ENCODE results near the gene SRSF2.
"Not testable (repeated sequence)": the region's sequence is repeated elsewhere in the genome, so short reads cannot be mapped to it uniquely, and the experiment has no call there.

SRSF2 gene

DNA sequence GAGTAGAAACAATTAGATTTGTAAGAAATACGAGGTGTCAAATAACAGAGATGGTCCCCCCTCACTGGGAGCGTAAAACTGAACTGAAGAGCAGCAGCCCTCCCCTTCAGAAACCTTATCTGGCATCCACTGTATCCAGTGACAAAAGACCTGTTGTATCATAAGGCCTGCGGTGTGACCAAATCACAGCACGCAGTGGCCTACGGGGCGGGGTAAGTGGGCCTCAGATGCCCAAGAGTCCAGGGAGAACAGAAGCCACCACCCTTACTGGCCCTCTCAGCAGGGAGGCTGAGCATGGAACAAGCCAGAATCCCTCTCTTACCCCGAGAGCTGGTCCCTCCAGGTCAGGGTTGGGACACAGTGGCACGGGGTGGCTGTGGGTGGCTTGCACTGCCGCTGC is 16.2 kb downstream of the SRSF2 start:
- no peak for DNase-seq (ENCODE audit: low read depth)

- no peak for DNase-seq (ENCODE audit: low read depth)
Measured at GRCh38 chr17:76720211-76720610, 16.9 kb downstream of the SRSF2 start.

DNA sequence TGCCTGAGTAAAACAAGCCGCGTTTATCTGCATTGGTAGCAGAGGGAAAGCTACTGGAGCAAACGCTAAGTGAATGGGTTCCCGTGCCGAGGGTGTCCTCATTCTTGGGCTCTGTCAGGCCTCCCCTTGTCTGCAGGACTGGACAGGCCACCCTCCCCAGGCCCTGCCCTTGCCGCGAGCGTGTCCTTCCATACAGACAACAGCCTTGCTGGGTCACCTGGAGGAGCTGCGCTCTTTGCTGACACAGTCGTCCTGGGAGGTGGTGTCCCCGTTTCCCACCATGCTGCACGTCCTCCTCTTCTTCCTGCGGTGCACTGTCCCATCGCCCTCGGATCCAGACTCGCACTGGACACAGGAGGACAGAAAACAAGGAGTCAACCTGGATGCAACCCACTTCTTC is 18.6 kb downstream of the SRSF2 start:
- DNase-seq (ENCODE audit: low read depth) = no peak

DNA sequence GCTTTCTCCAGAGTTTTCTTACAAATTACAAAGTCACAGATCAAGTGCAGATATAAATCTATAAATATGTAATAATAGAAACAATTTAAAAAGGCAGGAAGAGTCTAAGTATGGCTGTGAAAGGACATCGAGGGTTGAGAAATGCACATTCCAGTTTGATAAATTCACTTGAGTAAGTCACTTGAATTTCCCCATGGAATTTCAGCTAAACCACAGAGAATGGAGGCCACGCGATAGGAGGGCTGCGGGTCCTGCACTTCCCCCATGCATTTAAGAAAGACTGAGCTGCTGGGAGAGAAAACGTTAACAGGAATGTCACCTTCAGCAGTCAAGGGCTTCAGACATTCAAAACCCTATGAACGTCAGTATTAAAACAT is 20.3 kb downstream of the SRSF2 start:
- DNase-seq (ENCODE audit: low read depth) = peak; percentile 88

DNA sequence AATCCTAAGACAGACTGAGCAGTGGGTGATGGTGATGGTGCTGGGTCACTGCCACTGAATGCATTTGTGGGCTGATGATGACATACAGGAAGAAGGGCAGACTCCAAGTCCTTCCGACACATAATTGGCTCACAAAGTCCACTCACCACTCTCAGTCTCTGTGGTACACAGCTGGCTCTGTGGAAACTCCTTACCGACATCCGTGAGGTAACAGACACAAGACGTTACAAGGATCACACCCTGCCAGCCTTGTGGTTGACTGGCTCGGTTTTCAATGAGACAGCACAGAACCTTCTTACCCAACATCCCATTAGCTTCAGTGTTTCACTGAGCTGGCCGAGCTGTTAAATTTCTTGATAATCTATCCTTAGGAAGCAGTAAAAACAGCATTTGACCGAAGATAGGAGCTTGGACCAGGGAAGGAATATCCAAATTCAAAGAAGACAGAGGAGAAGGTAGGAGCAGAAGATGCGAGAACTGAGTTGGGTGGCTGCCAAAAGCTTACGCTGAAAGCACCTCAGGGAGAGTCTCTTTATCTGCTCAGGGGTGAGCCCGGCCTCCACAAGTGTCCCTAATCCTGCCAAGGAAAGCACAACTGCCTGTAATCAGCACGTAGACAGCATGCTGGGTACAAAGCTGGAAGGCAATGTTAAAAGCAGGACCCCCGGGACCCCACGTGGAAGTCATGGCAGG is 20.8 kb downstream of the SRSF2 start:
- DNase-seq (ENCODE audit: low read depth) = peak; percentile 100

DNA sequence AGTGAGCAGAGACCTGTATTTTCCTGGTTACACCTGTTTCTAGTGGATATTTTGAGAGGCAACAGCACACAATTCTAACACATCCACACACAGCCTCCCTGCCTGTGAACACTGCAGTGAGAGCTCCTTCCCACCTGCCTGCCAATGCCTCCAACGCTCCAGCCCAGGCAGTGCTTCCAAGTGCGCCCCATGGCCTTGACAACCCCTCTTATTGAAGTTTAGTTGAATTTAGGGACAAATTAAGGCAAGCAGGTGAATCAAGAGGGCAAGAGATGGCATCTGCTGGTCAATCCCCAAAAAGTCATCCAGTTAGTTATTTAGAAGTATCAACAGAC is 21.7 kb downstream of the SRSF2 start:
- no peak for DNase-seq (ENCODE audit: low read depth)

- DNase-seq (ENCODE audit: low read depth) = no peak
Measured at GRCh38 chr17:76714822-76715495, 22.2 kb downstream of the SRSF2 start.

- no peak for DNase-seq (ENCODE audit: low read depth)
Measured at GRCh38 chr17:76714336-76714735, 22.8 kb downstream of the SRSF2 start.

DNA sequence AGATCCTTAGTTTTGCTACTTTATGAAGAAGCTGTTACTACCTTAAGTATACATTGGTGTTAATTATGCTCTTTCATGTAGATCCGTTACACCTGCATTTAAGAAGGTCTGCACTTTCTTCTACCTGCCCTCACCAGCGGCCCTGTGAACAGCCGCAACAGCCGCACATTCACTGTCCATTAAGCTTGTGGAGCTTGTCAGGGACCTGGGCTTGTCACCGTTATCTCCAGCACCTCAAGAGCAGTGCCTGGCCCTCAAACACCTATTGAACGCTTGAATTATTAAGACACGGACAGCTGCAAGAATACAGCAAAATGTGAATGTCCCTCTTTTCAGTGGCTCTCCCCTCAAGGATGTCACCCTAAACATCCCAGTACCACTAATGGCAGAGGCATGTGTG is 23.4 kb downstream of the SRSF2 start:
- no peak for DNase-seq (ENCODE audit: low read depth)

DNA sequence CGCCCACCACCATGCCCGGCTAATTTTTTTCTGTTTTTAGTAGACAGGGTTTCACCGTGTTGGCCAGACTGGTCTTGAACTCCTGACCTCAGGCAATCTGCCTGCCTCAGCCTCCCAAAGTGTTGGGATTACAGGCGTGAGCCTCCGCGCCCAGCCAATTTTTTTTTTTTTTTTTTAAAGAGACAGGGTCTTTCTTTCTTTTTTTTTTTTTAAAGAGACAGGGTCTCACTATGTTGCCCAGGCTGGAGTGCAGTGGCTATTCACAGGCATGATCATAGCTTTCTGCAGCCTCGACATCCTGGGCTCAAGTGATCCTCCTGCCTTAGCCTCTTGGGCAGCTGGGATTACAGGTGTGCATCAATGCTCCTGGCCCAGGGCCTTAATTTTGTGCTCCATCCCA is 24.8 kb downstream of the SRSF2 start:
- not testable (repeated sequence) for DNase-seq (ENCODE audit: low read depth)

- DNase-seq (ENCODE audit: low read depth) = no peak
Measured at GRCh38 chr17:76710863-76711611, 26.1 kb downstream of the SRSF2 start, which contains the start of gene MXRA7. Gene MXRA7 (minus strand): TSS chr17:76710965. CDS start chr17:76710946, 19 bp downstream.

GRCh38 chr17:76709951-76710862 is 26.9 kb downstream of the SRSF2 start:
- not testable (repeated sequence) for DNase-seq (ENCODE audit: low read depth)

DNA sequence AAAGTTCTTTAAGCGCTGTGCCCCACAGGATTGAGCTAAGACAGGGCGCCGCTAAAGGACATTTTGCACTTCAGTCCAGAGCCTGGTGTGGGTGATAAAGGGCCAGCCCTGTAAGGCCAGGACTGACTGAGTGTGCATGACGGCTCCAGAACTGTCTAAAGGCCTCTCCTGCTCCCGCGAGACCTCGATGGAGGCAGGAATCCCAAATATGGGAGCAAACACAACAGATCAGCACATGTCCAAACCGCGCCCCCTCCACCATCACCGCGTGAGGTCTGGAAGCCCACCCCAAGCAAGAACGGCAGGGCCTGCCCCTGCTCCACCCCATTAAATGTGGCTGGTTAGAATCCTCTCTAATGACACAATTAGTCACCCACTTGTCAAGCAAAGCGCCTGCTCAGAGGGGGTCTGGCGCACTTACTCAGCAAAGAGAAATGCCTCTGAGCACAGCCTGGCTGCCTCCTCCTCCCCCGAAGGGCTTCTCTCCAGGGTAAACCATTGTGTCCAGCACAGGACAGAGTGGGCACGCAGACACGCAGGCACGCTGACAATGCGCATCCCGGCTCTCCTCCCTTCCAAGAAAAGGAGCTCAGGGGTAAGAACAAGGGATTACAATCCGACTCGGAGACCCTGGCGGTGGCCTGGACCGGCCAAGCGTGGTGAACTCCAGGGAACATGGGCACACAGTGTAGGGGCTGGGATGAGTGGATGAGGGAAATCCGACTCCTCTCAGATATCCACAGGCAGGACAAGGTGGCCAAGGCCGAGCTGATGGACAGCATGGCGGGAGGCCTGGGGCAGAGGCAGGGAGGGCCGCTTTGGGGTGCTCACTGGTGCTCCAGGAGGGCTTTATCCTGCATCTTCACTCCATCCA is 27.8 kb downstream of the SRSF2 start:
- DNase-seq (ENCODE audit: low read depth) = peak; percentile 88

DNA sequence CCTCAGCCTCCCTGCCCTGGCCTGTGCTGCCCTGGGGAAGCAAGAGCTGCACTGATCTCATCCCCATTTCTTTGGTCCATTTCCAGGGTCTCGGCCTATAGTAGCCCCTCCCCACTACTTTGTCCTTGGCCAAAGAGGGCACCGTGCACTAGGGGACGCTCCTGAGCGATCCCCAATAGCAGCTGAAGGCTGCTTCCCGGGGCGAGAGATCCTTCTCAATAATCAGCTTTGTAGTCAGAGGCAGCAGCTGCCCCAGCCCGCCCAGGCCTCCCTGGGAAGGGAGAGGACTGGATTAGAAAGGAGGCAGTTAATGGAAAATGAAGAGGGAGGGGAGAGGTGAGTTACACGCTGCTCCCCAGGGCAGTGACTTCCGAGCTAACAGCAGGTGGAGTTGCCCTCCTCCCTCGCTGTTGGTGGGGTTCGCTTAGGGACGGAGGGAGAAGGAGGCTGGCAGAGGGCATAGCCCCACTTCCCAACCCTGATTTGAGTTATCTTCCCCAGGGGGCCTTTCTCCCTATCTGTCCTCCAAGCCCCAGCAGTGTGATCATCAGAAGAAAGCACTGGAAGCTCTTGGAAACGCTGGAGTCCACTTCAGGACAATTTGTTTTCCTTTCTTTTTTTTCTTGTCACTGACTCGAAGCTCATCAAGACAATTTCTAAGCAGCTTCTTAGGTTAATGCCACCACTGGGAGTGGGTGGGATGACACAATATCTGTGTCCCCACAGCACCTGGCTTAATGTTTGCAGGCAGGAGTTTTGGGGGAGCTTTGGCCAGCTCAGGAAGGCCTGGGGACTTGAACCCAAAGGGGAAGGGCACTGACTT is 28.9 kb downstream of the SRSF2 start:
- DNase-seq (ENCODE audit: low read depth) = no peak

DNA sequence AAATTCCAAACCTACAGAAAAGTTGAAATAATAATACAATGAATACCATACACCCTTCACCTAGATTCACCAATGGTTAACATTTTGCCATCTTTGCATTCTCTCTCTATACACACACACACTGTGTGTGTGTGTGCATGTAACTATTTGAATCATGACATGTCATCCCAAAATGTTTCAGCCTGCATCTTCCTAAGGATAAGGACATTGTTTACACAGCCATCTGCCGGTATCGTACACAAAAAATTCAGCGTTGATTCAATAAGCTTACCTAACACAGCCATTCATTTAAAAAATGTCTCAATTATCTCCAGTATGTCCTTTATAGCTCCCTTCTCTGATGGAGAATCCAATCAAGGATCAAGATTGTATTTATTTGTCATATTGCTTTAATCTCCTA is 30.3 kb downstream of the SRSF2 start:
- DNase-seq (ENCODE audit: low read depth) = no peak

DNA sequence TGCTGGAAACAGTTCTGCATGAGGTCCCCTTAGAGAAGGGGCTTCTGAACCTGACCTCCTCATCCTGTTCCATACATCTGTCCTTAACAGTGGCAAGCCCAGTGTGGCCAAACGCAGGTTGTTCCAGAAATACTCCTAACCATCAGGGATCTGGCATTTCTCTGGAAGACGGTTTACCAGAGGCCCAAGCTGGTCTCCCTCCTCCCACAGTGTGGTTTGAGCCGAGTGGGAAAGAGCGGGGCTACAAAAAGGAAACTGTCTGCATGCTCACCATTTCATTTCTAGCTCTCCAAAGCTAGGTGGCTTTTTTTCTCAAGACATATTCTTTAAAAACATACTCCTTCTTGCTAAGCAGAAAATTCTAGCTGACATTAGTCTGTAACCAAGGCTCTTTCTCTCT is 32.3 kb downstream of the SRSF2 start:
- DNase-seq (ENCODE audit: low read depth) = no peak

DNA sequence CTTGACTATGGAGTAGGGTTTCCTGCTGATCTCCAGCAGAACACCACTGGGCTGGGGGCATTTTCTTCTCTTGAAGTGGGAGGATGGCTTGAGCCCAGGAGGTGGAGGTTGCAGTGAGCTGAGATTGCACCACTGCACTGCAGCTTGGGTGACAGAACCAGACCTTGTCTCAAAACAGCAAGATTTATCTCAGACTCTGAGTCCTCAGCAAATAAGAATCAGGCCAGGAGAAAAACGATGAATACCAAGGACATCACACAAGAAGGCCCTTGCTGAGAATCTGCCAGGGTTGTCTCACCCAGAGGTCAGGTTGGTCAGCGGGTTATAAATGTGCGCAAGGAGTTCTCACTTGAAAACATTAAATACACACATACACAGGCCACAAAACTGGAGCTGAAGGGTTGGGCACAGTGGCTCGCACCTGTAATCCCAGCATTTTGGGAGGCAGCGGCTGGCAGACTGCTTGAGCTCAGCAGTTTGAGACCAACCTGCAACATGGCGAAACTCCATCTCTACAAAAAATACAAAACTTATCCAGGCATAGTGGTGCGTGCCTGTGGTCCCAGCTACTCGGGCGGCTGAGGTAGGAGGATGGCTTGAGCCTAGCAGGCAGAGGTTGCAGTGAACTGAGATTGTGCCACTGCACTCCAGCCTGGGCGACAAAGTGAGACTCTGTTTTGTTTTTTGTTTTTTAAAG is 34.0 kb downstream of the SRSF2 start:
- DNase-seq (ENCODE audit: low read depth) = no peak

- DNase-seq (ENCODE audit: low read depth) = no peak
Measured at GRCh38 chr17:76702076-76702475, 35.1 kb downstream of the SRSF2 start.

DNA sequence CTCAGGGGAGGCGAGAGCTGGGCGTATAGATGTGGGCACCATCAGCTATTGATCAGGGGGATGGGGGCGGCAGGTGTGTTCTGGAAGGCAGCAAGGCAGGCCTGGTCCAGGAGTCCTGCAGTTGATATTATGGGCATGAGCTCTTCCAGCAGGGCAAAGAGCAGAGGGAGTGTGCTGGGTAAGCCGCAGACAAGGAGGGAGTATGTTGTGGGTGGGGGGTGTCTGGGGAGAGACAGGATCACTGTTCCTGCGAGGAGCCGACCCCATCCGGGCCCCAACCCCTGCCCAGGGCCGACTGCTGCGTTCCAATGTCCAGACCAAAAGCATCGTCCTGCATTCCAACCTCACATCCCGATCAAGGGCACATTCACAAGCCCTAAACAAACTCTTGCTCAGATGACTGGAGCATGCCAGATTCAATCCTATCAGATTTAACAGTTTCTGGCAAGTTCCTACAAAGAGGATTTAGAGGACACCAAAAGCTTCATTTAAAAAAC is 35.6 kb downstream of the SRSF2 start:
- no peak for DNase-seq (ENCODE audit: low read depth)
